Body of pancreas (tissue), 4 donors: ENCODE data around the gene OST4.

ENCODE experiments used
- CTCF ChIP-seq, 7 experiments: fragments of 450-650 bp in 4 of 7; fragments of 200-600 bp in 3 of 7; sonication (generic) in 3 of 7; IDR thresholded peaks; one replicate each; pipeline ENCODE4 v1.5.1; 2016 to 2019; ENCODE audit warnings: antibody characterized with exemption in 7 of 7
- POLR2A ChIP-seq, 3 donors: fragments of 450-650 bp; IDR thresholded peaks; one replicate each; pipeline ENCODE4 v1.6.1; 2016; ENCODE audit warnings: antibody characterized with exemption in 3 of 3, mild to moderate bottlenecking in 2 of 3

DNA sequence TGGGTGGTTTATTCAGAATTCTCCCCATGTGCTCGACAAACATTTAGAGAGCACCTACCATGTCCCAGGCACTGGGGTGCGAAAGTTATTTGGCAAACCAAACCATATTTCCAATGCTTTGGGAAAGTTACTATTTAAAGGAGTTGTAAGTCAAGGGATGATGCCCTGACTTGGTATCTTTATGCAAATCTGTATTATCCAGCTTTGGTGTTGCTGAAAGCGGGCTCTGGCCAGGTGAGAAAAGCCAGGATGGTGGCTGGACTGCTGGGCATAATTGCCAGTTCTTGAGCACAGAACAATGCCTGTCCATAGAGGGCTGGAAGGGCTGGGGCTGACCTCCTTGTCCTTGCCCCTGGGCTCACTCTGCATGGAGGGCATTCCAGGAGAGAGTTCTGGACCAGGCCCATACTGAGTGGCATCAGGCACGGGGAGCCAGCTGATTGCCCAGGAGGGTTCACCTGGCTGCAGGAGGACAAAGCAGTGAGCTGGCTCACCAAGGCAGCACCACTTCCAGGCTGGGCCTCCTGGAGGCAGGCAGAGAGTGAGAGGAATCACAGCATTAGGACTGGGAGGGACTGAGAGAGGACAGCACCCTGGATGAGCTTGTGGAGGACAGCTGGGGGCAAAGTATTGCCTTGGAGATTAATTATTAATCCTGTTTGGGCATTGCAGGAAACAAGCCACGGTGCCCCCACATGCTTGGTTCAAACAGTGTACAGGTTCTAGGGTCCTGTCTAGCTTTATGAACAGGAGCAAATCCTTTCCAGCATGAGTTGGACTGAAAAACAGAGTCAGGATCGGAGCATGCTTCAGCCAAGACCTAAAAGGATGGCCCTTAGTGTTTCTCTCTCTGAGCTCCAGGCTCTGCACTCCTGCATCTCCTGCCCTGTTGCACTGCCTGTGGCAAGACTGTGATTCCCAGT lies 22.2 kb upstream of the OST4 start:
- TF ChIP-seq CTCF (IDR thresholded peaks at IDR 0.05) (no peak), POLR2A (IDR thresholded peaks at IDR 0.05) (no peak)
